Sciatic nerve (tissue), 2 donors: ENCODE data around the gene COIL. TPM values are rescaled to one million over a fixed set of nuclear protein-coding genes. Genes with fewer than 3 reads are reported as not detected.

ENCODE experiments used
- ATAC-seq: fragments of 200-7000 bp; cut with Tn5 transposase; one replicate; pipeline ENCODE4 v1.9.1; 2020; ENCODE audit warnings: mild to moderate bottlenecking, moderate library complexity
- DNase-seq: peaks from one replicate; pipeline ENCODE4 v3.0.0-alpha.2; 2020; ENCODE audit warnings: low spot score
- intact Hi-C: fragments of 100-400 bp; cut with DNase I; formaldehyde crosslinking; loops from one replicate; pipeline ENCODE4 v1.14.2; 2022
- total RNA-seq: library from RNA; stranded (reverse); fragmentation: NEBNext Ultra II Directional; extraction: Animal tissue kit (Norgen Biotek cat#: 25700); gene quantifications from one replicate; pipeline ENCODE4 v1.2.1, GENCODE V29; 2021
- donor health status: DM: no; HTN: no; CAD: no.
- donor health status: DM: no; HTN: no; CAD: no.

Gene COIL, protein sequence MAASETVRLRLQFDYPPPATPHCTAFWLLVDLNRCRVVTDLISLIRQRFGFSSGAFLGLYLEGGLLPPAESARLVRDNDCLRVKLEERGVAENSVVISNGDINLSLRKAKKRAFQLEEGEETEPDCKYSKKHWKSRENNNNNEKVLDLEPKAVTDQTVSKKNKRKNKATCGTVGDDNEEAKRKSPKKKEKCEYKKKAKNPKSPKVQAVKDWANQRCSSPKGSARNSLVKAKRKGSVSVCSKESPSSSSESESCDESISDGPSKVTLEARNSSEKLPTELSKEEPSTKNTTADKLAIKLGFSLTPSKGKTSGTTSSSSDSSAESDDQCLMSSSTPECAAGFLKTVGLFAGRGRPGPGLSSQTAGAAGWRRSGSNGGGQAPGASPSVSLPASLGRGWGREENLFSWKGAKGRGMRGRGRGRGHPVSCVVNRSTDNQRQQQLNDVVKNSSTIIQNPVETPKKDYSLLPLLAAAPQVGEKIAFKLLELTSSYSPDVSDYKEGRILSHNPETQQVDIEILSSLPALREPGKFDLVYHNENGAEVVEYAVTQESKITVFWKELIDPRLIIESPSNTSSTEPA
- total RNA-seq, result 13.7 TPM

DNA sequence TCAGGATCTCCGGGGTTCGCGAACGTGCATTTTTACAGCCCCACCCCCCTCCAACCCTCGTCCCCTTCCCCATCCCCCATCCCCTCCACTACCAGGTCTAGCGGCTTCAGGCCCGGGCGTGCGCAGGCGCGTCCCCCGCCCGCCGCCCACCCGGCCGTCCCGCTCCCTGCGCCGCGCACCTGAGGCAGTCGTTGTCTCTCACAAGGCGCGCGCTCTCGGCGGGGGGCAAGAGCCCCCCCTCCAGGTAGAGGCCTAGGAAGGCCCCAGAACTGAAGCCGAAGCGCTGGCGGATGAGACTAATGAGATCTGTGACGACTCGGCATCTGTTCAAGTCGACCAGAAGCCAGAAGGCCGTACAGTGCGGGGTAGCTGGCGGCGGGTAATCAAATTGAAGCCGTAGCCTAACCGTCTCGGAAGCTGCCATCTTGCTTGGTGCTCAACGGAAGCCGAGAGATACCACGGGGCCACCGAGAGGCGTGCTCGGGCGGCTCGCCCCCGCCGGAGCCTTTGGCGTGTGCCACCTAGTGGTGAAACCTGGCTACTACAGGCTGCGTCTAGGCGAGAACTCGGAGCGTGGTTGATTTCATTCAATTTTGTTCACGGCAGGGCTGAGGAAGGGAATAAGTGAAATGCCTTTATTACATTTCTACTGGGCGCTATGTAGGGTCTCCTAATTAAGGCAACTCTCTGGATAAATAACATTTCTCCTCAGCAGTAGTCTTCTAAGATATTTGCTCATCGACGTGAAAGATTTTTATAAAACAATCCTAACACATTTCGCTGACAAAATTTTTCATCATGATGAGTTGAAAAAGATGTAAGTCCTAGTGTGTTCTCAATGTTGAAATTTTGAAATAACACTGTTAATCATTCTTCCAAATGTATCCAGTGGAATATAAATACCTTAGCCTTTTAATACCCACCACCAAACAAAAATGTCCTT lies at the start of gene COIL:
TSS of gene COIL (minus strand) at position 455 of the 943 bp plus-strand sequence. CDS start at position 424, 31 bp downstream.
- intact Hi-C loops, result no loop called here
- peak; percentile 97 for DNase-seq
- peak; percentile 98 for ATAC-seq

DNA sequence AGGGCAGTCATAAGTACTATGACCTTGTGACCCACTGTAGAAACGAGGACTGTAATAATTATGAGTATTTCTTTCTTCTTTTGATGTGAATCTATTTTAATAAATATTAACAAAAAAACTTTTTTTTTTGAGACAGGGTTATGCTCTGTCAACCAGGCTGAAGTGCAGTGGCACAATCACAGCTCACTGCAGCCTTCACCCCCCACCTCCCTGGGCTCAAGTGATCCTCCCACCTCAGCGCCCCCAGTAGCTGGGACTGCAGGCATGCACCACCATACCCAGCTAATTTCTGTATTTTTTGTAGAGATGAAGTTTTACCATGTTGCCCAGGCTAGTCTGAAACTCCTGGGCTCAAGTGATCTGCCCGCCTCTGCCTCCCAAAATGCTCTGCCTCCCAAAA lies 49.6 kb upstream of the COIL start:
- ATAC-seq (no peak), DNase-seq (no peak)
- intact Hi-C loops, result no loop called here

DNA sequence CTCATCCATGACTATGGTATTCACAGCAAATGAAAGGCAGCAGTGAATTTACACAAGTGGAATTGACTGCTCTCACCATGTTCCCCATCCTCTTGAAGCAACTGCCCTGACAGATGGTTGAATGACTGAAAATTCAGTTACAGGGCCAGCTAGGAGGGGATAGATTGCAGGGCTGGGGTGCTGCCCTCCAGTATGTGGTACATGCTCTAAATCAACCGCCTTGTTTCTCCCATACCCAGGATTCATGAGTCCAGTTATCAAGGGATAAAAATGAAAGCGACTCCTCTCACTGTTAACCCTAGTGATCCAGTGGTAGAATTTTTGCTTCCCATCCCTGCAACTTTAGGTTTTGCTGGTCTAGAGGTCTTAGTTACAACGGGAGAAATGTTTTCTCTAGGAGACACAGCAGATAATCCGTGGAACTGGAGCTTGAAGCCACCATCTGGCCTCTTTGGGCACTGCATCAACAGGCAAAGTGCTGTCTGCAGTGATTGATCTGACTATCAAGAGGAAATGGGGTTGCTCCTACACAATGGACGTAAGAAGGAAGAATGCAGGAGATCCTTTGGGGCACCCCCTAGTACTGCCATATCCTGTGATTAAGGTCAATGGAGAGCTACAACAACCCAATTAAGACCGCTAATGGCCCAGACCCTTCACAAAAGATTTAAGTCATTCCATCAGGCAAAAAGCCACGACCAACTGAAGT lies 49.0 kb upstream of the COIL start:
- DNase-seq (peak; percentile 65), ATAC-seq (peak; percentile 68)
- intact Hi-C loops, result no loop called here

DNA sequence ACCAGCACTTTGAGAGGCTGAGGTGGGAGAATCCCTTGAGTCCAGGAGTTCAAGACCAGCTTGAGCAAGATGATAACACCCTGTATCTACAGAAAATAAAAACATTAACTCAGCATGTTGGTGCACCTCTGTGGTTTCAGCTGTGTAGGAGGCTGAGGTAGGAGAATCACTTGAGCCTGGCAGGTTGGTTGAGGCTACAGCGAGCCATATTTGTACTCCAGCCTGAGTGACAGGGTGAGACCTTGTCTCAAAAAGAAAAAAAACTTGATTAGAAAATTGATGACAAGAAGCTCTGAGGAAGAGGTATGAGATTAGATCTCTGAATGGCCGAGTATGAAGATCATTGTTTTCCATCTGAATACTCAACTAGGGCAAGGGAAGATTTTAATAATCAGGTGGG lies 48.1 kb upstream of the COIL start:
- ATAC-seq (no peak), DNase-seq (no peak)
- intact Hi-C loops, result no loop called here

DNA sequence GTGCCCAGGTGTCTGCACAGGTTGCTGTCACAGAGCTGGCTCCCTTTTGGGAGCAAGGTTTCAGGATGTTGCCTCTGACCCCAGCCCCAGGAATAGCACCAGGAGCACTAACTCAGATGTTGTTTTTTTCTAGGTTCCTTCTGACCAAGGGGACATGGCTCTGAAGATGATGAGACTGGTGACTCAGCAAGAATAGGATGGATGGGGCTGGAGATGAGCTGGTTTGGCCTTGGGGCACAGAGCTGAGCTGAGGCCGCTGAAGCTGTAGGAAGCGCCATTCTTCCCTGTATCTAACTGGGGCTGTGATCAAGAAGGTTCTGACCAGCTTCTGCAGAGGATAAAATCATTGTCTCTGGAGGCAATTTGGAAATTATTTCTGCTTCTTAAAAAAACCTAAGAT lies 45.2 kb upstream of the COIL start:
- no peak for DNase-seq
- no peak for ATAC-seq
- intact Hi-C loops, result no loop called here

DNA sequence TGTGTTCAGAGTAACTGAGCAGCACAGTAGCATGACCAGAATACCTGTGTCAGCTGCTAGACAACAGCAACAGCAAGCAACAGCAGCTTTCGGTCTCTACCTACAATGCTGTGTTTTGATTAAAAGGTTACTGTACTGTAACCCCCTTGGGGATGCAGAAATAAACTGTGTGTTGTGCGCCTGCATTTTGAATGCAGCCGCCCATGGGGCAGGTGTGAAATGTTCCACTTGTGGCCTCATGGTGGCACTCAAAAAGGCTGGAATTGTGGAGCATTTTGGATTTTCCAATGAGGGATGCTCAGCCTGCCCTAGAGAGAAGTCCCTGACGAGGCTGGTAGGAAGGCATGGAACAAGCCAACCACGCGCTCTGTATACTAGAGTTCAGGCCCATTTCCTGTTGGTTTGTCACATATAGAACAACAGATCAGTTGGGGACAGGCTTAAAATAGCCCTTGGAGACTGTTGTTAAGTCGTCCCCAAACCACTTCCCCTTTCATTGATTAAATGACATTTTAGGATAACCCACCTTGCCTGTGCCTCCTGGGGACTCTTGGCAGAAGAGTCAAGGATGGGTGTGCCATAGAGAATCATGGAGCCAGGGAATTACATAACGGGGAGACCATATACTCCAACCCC lies 44.2 kb upstream of the COIL start:
- intact Hi-C loops, result no loop called here
- DNase-seq, result no peak
- peak; percentile 39 for ATAC-seq

DNA sequence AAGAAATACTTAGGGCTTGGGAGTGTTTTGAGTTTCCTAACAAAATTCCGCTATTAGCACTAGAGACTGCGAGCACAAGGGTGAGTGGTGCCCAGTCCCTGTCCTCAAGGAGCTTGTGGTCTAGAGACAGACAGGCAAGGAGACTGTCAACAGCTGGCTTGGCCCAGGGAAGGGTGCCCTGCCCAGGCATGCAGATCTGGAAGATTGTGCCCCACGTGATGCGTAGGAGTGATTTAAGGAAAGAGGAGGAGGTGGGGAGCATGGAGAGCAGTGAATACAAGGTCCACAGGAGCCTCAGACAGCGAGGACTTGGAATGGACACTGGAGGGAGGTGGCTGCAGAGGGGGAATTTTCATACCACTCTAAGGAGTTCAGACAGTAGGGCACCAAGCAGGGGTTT lies 42.1 kb upstream of the COIL start:
- no peak for ATAC-seq
- intact Hi-C loops, result no loop called here
- no peak for DNase-seq

DNA sequence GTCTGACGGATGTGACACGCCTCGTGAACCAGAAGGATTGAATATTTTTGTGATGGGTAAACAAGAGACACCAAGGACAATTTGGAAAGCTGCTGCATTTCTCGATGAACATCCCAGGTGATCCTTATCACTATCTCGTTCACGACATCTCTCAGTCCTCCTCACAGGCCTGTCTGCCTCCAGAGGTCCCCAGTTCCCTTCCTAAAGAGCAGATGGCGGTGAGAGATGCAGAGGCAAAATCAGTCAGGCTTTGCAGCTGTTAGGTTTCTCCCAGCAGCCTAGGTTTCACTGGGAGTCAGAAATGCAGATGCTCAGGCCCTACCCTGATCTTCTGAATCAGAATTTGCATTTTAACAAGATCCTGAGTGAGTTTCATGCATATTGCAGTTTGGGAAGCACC lies 40.7 kb upstream of the COIL start:
- intact Hi-C loops, result no loop called here
- DNase-seq (no peak), ATAC-seq (no peak)

DNA sequence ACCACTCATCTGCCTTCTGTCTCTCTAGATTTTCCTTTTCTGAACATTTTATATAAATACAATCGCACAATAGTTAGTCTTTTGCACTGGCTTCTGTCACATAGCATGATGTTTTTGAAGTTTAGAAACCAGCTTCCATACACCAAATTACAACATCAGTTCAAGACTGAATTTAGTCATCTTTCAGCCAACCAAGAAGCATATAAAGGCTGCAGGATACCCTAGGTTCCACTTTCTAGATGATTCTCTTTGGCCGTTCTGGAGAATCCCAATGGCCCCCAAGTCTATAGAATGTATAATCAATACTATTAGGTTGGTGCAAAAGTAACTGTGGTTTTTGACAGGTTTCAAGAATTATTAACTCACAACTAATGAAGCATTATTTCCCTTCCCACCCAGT lies 36.5 kb upstream of the COIL start:
- ATAC-seq (no peak), DNase-seq (no peak)
- intact Hi-C loops, result no loop called here

DNA sequence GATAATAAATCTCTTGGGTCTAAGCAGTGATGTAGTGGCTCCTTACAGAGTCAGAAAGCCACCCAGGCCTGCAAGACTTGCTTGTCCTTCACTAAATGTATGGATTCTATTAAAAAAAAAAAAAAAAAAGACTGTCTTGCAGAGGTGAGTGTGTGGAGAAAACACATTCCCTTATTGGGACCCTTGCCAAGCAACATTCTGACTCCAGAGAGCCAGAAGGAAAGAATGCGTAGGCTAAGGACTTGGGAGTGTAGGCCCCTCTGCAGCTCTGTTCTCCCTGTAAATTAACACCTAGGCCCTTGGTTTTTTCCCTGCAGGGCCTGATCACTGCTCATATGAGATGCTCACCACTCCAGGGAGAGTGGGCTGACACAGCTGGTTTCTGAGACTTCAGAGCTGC lies 34.9 kb upstream of the COIL start:
- DNase-seq (no peak), ATAC-seq (no peak)
- intact Hi-C loops, result no loop called here

DNA sequence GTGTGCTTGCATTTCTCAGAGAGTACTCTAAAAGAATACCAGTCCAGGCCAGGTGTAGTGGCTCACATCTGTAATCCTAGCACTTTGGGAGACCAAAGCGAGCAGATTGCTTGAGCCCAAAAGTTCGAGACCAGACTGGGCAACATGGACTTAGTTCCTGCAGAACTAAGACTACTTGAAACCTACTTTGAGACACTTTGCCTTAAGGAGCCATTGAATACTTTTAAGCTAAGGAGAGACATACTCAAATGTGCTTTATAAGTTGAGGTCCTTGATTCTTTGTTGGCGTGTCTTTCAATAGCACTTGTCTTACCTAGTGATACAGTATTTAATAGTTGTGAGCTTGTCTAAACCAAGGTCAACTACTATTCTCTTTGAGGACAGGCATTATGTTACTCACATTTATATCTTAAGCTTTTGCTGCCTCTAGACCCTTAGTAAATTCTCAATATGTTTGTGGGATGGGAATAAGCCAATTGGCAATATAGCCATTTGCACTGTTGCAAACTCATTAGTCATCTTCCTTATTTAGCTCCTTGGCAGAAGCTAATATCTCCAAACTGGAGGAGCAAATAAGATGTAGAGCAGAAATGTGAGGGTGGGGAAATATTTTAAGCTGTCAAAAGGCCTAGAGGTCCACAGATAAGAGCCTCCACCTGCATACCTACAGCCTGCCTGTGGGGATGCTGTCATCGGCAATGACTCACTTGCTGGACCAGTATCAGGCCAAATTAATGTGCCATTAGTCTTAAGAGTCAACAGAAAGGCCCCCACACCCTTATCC lies 33.4 kb upstream of the COIL start:
- intact Hi-C loops, result no loop called here
- DNase-seq (no peak), ATAC-seq (no peak)

DNA sequence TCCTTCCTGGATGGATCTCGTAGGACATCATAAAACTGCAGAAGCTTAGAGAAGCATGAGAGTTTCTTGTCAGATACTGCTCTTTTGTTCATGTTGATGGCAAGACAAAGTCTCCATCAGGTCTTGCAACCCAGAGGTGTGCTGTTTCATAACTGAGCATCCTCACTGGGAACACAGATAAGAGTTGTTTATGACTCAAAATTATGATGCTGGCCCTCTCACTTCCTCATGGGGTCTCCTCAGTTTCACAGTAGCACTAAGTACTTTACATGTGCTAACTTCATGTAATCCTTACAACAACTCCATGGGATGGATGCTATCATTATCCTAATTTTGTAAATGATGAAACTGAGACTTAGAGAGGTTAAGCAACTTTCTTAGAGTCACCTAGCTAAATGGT lies 31.5 kb upstream of the COIL start:
- DNase-seq (no peak), ATAC-seq (no peak)
- intact Hi-C loops, result no loop called here

DNA sequence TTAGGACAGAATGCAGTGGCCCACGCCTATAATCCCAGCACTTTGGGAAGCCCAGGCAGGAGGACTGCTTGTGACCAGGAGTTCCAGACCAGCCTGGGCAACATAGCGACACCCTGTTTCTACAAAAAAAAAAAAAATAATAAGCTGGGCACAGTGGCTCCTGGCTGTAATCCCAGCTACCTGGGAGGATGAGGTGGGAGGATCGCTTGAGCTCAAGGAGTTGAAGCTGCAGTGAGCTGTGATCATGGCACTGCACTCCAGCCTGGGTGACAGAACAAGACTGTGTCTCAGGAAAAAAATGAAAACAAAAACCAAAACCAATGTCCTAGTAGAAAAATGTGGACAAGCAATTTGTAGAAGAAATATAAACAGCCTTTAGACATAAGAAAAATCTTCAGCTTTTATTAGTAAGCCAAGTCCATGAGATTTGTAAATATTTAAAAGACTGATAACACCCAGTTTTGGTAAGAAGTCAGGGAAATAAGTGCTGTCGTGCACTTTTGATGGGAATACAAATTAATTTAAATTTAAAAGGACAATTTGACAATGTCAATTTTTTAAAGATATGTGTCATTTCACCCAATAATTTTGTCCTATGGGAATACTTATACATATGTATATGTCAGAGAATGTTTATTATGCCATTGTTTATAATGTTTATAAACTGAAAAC lies 28.2 kb upstream of the COIL start:
- no peak for DNase-seq
- intact Hi-C loops, result no loop called here
- ATAC-seq, result no peak

DNA sequence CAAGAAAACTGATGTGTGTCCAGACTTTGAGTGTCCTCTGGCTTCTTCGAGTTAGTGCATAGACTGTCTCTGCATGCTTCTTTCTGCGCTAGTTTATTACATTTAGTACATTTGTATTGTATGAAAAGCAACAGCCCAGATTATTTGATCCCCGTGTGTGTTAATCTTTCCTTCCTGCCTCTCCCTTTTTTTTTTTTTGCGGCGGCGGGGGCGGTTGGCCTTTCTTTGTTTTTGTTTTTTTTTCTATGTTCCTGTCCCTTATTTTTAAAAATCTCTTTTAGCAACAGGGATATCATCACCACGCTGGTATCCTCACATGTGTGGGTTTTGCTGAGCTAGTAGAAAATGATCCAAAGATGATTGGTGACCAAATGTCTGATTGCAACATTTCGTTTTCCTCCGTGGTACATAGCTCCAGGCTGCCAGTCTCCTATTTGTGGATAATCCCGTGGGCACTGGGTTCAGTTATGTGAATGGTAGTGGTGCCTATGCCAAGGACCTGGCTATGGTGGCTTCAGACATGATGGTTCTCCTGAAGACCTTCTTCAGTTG lies 26.5 kb upstream of the COIL start:
- ATAC-seq, result no peak
- intact Hi-C loops, result no loop called here
- no peak for DNase-seq

DNA sequence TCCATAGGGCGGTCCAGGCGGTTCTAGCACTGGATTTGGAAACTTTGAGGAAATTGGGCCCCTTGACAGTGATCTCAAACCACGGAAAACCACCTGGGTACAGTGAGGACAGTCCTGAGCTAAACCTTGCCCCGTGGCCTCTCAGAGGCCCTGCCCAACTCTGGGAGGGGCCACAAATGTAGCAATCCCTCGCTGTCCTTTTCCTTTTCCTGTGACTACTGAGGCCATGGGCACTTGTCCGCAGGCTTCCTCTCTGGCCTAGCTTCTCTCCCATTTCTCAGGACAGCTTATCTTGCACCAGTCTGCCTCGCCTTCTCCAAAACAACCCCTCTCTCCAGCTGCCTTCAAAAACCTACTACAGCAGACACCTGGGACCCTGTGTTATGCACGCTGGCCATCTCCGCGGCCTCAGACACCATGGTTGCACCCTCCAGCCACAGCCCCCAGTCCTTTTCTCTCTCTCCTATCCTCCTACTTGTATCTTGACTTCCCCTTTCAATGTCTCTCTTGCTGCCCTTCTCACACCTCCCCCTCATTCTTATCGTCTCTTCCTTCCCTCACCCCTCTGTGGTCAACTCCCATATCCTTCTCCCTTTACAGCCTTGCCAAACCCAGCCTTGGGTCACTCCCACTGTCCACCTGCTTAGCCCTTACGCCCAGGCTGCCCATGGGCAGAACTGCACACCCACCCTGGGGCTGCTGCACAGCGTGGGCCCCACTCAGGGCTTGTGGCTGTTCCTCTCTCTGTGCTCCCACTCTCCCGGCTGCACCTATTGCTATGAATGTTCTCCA lies 24.7 kb upstream of the COIL start:
- ATAC-seq, result no peak
- intact Hi-C loops, result no loop called here
- DNase-seq, result no peak

DNA sequence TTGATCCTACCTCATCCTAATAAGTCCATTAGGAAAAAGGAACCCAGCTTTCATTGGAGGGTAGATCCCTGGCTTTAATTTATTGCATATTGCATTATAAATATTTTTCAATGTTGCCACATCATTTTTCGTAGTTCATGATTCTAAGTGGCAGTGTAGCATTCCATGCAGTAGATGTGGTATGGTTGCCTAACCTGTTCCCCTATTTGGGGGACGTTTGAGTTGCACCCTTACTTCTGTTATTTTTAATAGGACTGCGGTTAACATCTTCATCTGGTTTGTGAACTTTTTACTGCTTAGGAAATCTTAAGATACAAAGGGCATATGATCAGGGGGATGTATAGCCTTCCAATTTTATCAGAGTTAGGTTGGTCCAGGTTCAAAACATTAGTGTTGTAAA lies 22.5 kb upstream of the COIL start:
- ATAC-seq, result no peak
- intact Hi-C loops, result no loop called here
- no peak for DNase-seq

DNA sequence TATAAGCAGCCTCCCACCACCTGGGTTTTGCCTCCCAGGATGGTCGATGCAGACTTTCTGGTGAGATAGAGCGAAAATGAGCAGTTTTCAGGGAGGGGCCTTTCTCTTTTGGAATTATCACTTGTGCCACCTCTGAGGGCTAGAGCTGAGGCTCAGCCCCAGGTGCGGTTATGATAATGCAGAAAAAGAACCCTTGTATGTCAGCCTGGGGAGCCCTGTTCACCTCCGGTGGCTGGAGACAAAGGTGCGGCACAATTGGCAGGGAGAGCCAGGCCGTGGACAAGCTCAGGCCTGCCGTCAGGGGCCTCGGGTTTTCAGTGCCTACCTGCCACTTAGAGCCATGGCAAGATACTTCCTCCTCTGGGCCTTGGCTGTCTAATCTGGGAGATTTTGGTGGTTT lies 21.5 kb upstream of the COIL start:
- DNase-seq (no peak), ATAC-seq (no peak)
- intact Hi-C loops, result no loop called here
